Stimulated activated CD4-positive, alpha-beta T cell treated with anti-CD3 and anti-CD28 coated beads, TNF-alpha, amount 100 ng/mL, for 4 hours (primary cell): ENCODE measurements around the gene ENC1.

Source experiments
- DNase-seq, 3 experiments: peaks; one replicate each; pipeline ENCODE4 v3.0.0-alpha.2; 2020; ENCODE audit warnings: low read depth in 3 of 3

ENC1 gene

GRCh38 chr5:74608736-74609601, 31.6 kb downstream of the ENC1 start:
- no peak for DNase-seq

DNA sequence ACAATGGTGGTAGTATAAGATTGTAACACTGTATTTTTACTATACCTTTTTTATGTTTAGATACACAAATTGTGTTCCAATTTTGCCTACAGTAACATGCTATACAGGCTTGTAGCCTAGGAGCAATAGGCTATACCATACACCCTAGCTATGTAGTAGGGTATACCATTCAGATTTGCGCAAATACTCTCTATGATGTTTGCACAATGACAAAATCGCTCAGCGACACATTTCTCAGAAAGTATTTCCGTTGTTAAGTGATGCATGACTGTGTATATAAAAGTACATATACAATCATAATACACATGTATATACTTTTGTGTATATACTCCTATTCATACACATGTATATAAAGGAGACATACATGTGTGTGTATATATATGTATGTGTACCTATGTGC, 34.8 kb downstream of the ENC1 start:
- DNase-seq, result no peak

DNA sequence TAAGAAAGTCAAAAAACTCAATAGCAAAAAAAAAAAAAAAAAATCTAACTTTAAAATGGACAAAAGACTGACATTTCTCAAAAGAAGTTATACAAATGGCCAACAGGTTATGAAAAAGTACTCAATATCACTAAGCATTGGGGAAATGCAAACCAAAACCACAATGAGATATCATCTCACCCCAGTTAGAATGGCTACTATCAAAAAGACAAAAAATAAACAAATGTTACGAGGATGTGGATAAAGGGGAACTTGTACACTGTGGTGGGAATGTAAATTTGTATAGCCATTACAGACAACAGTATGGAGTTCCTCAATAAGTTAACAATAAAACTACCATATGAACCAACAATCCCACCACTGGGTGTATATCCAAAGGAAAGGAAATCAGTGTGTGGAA, 37.2 kb downstream of the ENC1 start:
- no peak for DNase-seq

- no peak for DNase-seq
Observed at GRCh38 chr5:74599148-74599547, 41.4 kb downstream of the ENC1 start.

DNA sequence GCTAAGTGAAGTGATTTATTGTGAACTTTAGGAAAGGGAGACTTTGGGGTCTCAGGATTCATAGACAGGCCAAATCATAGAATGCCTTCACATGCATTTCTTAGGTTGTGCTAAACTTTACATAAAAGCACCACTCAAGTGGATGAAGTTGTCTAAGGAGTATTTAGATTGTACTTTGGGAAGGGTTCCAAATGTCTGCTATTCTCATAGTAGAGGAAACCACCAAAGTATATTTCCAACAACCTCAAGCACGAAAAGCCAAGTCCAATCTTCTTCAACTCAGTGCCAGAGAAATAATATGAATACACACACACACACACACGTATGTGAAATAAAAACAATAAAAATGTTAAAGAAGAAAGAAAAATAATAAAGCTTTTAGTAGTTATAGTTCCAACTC, 41.8 kb downstream of the ENC1 start:
- DNase-seq, result no peak

DNA sequence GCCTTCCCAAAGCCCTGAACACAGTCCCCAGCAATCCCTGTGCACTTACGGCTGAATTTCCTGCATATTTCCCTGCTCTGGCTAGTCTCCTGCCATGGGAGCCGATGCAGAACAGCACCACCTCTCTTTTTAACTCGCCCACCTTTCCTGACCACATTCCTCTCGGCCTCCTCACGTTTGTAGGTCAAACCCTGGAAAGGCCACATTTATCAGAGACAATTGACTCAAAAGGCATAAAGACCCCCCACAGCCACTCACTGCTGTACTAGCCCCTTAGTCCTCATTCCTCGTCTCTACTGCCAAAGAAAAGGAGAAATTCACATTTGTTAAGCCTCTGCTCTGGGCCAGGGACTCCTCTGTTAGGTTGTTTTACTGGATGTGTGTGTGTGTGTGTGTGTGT, 43.6 kb downstream of the ENC1 start:
- DNase-seq, result no peak

DNA sequence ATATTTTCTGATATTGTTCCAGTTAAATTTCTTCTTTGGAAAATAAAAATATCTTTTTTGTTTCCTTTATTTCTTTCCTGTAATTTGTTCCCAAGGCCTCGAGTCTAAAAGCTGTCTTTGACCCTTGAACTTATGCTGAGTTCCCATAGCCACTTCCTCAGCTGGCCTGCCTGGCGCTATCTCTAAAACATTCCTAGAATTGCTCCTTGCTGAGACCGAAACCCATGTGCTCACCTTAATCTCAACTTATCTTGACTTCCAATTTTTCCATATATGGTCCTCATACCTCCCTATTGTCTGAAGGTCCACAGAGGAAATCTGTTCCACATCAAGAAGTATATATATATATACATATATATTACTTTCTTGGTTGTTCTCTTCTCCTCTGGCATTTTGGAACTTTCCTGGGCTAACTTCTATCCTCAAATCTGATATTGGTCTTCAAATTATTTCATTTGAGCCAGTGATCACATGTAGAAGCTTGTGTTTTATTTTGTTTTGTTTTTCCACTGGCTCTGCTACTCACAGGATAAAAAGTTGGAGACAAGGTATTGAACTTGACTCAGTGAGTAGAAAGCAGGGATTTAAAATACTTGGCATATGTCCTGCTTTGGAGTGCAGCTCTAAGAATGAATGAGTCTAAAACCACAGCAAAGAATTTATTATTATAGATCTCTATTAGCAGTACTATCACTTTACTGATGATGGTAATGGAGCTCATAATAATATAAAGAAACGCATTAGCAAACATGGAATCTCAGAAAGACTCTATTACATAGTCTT, 45.2 kb downstream of the ENC1 start:
- no peak for DNase-seq

DNA sequence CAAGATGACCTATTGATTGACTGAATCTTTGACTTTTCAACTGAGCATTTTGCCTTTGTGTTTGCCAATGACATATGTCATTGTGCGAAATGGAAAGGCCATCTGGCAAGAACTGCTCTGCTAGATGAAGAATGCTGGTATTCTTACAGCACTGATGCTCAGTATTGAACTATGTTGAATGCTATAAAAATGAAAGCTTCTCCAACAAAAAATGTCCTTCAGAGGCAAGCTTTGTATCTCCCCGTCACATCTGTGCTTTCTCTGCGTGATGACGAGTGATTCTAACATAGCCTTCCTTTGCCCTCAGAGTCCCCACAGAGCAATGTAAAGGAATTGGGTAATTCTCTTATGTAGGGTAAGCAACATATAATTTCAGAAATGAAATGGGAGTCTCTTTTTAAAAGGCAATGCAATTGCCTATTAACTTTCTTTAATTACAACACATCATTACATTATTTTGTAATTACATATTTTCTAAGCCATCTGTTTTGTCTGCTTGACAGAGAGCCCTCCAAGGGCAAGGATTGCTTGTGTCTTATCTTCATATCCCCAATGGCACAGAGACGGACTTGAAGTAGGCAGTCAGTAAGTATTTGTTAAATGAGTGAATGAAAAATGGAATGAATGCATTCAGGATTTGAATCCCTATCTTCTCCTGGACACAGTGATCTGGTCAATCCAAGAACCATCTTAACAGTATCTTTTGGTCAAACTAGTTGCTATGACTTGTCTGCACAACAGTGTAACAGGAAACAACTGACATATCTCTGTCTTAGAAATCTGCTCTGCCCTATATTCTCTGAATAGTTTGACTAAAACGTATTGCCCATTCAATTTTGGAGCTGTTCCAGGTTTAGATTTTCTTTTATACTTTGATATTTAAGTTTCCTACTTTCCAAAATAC, 46.1 kb downstream of the ENC1 start:
- DNase-seq, result no peak

- no peak for DNase-seq
Observed at GRCh38 chr5:74589204-74590056, 51.1 kb downstream of the ENC1 start.

DNA sequence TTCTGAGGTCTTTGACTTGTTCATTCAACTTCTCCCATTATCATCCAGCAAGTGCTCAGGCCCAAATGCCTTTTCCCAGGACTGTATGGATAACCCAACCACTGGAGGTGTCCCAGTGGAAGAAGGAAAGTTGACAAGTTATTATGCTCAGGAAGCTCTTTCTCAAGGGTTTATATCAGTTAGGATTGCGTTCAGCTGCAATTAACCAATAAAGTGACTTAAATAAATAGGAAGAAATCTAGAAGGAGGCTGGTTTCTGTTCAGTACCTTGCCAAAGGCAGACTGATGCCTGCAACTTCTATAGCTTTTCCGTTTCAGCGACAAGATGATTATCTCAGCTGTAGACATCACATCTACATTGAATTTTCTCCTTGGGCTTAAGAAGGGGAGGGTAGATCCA, 52.1 kb downstream of the ENC1 start:
- no peak for DNase-seq

DNA sequence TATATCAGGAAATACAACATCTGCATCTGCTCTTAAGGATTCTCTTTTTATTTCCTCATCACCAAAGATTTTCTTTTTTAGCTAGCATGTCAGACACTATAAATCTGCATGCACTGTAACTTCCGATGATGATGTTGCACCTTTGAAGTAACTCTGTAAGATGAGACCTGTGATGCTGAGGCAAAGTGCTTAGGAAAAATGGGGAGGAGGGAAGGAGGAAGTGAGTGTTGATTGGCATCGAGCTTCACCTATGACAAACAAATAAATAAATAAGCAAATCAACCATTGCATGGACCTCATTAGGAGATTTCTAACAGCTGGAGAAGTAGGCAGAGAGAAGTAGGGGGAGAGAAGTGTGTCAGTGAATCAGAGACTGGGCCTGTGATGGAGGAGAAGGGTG, 52.6 kb downstream of the ENC1 start:
- no peak for DNase-seq

- no peak for DNase-seq
Observed at GRCh38 chr5:74587300-74587699, 53.2 kb downstream of the ENC1 start.

DNA sequence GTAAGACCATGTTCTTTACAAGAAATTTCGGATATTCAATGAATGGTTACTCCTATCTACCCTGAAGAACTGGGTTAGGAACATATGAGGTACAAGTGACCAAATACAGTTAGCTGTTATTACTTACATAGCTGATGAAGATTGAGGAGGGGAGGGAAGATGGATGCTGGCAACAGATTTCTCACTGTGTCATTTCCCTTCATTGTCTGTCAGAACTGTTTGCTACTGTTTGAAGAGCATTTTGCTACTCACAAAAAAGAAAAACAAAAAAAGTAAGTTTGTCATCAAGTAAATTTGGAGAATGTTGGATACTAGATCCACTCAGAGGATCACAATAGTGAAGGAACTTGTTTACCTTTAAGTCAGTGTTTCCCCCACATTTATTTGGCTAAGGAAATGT, 53.7 kb downstream of the ENC1 start:
- no peak for DNase-seq

DNA sequence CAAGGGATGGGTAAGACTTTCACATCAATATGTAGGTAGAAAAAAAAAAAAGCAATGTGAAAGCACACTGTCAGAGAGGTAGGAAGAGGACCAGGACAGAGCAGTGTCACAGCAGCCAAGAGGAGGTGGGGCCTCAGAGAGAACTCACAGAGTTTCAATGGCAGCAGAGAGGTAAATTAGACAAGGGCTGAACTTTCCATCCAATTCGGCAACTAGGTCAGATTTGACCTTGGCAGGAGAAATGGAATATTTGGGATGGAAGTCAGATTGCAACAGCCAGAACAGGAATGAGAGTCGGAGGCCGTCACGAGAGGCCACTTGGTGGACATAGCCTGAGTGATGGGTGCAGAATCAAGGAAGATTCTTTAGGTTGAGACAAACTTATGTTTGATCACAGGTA, 57.7 kb downstream of the ENC1 start:
- DNase-seq, result no peak

GRCh38 chr5:74581988-74582365, 58.6 kb downstream of the ENC1 start:
- no peak for DNase-seq

GRCh38 chr5:74580729-74581109, 59.8 kb downstream of the ENC1 start:
- DNase-seq, result no peak

- peak in 1 of 3 experiments; percentile 28 for DNase-seq
Observed at GRCh38 chr5:74579215-74579614, 61.3 kb downstream of the ENC1 start.

DNA sequence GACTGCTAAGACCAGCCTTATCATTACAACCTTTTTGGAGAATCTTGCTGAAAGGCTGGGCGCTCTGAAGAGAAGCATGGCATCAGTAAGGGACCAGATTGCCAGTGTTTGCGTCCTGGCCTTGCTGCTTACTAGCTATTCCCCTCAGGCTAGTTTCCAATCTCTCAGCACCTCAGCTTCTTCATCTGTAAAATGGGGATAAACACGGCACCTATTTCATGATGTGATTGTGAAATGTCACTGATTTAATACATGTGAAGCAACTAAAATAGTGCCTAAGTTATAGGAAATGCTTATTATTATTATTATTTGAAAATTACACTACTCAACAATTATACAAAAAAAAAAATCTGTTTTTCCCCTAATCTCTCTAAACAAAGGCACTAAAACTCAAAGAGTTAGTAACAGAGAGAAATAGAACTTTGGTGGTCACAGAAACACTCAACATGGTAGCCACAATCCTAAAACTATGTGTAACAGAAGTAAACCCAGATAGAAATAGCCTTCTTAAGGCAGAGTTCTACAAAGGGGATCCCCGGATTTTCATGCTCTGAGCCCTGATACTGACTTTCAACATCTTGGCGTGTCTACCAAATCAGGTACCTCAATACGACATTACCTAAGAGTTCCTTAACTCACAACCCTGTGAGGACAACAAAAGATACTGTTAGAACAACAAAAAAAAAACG, 62.0 kb downstream of the ENC1 start:
- no peak for DNase-seq
